K562 (cell line): ENCODE data around the gene SCAP.
"Not testable (repeated sequence)": the region's sequence is repeated elsewhere in the genome, so short reads cannot be mapped to it uniquely, and the experiment has no call there.

Experiments used
- FOS ChIP-seq: IDR thresholded peaks from 3 replicates; pipeline ENCODE4 v1.6.1; 2011; ENCODE audit not compliant: insufficient read length; ENCODE audit errors: extremely low read depth
- GTF2F1 ChIP-seq: IDR thresholded peaks from 2 replicates; pipeline ENCODE4 v1.6.1; 2011; ENCODE audit warnings: low read depth, low read length, improper control_type of control experiment
- HDGF ChIP-seq: fragments of 450-650 bp; IDR thresholded peaks from 2 replicates; pipeline ENCODE4 v1.6.1; 2016
- MEF2D ChIP-seq: conservative IDR thresholded peaks from 2 replicates; pipeline ENCODE4 v1.6.1; 2016; ENCODE audit warnings: low read depth, missing genetic modification characterization, missing compliant biosample characterization
- POLR2A ChIP-seq: fragments of 450-650 bp; conservative IDR thresholded peaks from 2 replicates; pipeline ENCODE4 v1.6.1; 2016
- POLR2AphosphoS5 ChIP-seq: IDR thresholded peaks from 2 replicates; pipeline ENCODE4 v1.6.1; 2011; ENCODE audit warnings: mild to moderate bottlenecking, low read depth, low read length, moderate library complexity; ENCODE audit not compliant: control insufficient read depth, insufficient read depth
- PTRF ChIP-seq: fragments of 450-650 bp; IDR thresholded peaks from 2 replicates; pipeline ENCODE4 v1.6.1; 2016; ENCODE audit warnings: mild to moderate bottlenecking, missing genetic modification characterization, missing compliant biosample characterization
- SIX5 ChIP-seq, 2 experiments: IDR thresholded peaks; 2 replicates each; pipeline ENCODE4 v1.6.1; 2011; ENCODE audit warnings: low read length in 2 of 2, borderline replicate concordance in 1 of 2, low read depth in 1 of 2, mild to moderate bottlenecking in 1 of 2, moderate library complexity in 1 of 2; ENCODE audit not compliant: insufficient read depth in 1 of 2
- SMC3 ChIP-seq: conservative IDR thresholded peaks from 2 replicates; pipeline ENCODE4 v1.6.1; 2011; ENCODE audit warnings: low read depth, low read length, improper control_type of control experiment; ENCODE audit not compliant: insufficient read depth
- TARDBP ChIP-seq: fragments of 450-650 bp; IDR thresholded peaks from 2 replicates; pipeline ENCODE4 v1.6.1; 2016
- TFAP4 ChIP-seq: sonication (generic); formaldehyde crosslinking; IDR thresholded peaks from 2 replicates; pipeline ENCODE4 v1.8.0; 2022; ENCODE audit warnings: missing genetic modification reagents, mild to moderate bottlenecking, moderate library complexity, borderline replicate concordance
- ZNF3 ChIP-seq: fragments of 250-450 bp; sonication (Bioruptor Pico); IDR thresholded peaks from 2 replicates; pipeline ENCODE4 v1.5.0; 2021; ENCODE audit warnings: mild to moderate bottlenecking, moderate library complexity
- ZNF311 ChIP-seq: fragments of 250-450 bp; sonication (Bioruptor Pico); IDR thresholded peaks from 2 replicates; pipeline ENCODE4 v1.4.0; 2020; ENCODE audit warnings: mild to moderate bottlenecking, moderate library complexity
- TF ChIP-seq, protein P1 (sequence below), 3 experiments: IDR thresholded peaks in 2 of 3; conservative IDR thresholded peaks in 1 of 3; 2 replicates each; pipeline ENCODE4 v1.5.1; 2011 to 2012; ENCODE audit warnings: low read length in 3 of 3, mild to moderate bottlenecking in 3 of 3, control low read depth in 2 of 3, improper control_type of control experiment in 1 of 3, inconsistent platforms in 1 of 3, low read depth in 1 of 3, mixed read lengths in 1 of 3, moderate library complexity in 1 of 3; ENCODE audit not compliant: insufficient read depth in 2 of 3

DNA sequence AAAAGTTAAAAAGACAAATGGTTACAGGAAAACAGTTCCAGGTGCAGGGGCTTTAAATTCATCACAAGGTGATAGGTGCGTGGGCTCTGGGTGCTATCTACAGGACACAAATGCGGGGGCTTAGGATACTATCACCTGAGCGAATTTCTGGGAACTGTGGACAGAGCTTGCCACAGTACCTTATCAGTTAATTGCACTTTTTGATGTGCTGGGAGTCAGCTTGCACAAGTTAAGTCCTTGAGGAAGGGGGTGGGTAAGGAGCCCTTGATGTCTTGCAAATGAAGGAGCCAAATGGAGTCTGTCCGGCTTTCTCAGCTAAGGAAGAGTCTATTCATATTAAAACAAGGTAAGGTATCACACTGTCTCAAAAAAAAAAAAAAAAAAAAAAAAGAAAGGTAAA lies 6.0 kb upstream of the SCAP start:
- TF ChIP-seq ZNF311; TARDBP; TFAP4; GTF2F1; MEF2D; POLR2A; ZNF3 (CRISPR knock-in tag); HDGF; PTRF (tag); FOS; SIX5 (IDR thresholded peaks at IDR 0.05; ENCODE audit: borderline replicate concordance in 1 of 2, insufficient read depth in 1 of 2, low read depth in 1 of 2, low read length in 2 of 2); SMC3: not testable (repeated sequence)
- TF ChIP-seq, protein P1, sequence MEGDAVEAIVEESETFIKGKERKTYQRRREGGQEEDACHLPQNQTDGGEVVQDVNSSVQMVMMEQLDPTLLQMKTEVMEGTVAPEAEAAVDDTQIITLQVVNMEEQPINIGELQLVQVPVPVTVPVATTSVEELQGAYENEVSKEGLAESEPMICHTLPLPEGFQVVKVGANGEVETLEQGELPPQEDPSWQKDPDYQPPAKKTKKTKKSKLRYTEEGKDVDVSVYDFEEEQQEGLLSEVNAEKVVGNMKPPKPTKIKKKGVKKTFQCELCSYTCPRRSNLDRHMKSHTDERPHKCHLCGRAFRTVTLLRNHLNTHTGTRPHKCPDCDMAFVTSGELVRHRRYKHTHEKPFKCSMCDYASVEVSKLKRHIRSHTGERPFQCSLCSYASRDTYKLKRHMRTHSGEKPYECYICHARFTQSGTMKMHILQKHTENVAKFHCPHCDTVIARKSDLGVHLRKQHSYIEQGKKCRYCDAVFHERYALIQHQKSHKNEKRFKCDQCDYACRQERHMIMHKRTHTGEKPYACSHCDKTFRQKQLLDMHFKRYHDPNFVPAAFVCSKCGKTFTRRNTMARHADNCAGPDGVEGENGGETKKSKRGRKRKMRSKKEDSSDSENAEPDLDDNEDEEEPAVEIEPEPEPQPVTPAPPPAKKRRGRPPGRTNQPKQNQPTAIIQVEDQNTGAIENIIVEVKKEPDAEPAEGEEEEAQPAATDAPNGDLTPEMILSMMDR (IDR thresholded peaks at IDR 0.05 in 2 of 3, conservative IDR thresholded peaks at IDR 0.05 in 1 of 3; ENCODE audit: insufficient read depth in 2 of 3, low read depth in 1 of 3, low read length in 3 of 3) = not testable (repeated sequence)
- peak; percentile 77; the same call in 1 of the 2 replicates for TF ChIP-seq POLR2AphosphoS5
